Tibial nerve (tissue), 3 donors: Measurements from ENCODE around the gene GNG10.

ENCODE experiments used
- CTCF ChIP-seq, 5 experiments: fragments of 200-600 bp in 3 of 5; fragments of 450-650 bp in 2 of 5; sonication (generic) in 3 of 5; IDR thresholded peaks; one replicate each; pipeline ENCODE4 v1.5.1; 2016 to 2019; ENCODE audit warnings: antibody characterized with exemption in 5 of 5, mild to moderate bottlenecking in 3 of 5, moderate library complexity in 2 of 5
- POLR2A ChIP-seq, 2 donors: fragments of 450-650 bp; IDR thresholded peaks; one replicate each; pipeline ENCODE4 v1.6.1; 2017; ENCODE audit warnings: antibody characterized with exemption in 2 of 2, mild to moderate bottlenecking in 2 of 2, moderate library complexity in 2 of 2

- TF ChIP-seq CTCF (IDR thresholded peaks at IDR 0.05), result no peak
- no peak for TF ChIP-seq POLR2A (IDR thresholded peaks at IDR 0.05)
Measured at GRCh38 chr9:111628411-111628810, 33.0 kb upstream of the GNG10 start.
